ENCODE results near the gene UNC5CL. TPM values are rescaled to one million over a fixed set of nuclear protein-coding genes. Genes with fewer than 3 reads are reported as not detected.

UNC5CL gene
- total and polyA plus RNA-seq, 2 donors (not counting 1 experiment from before 2014, with no cell fraction given), result 4.5 to 4.7 TPM

- DNase-seq (no peak), ATAC-seq (ENCODE audit: low read depth) (no peak)
- Histone ChIP-seq H3K36me3 (replicated peaks in 1 of 2; ENCODE audit: control extremely low read depth in 1 of 2, control insufficient read depth in 1 of 2, extremely low read depth in 1 of 2, insufficient read depth in 2 of 2, low read length in 1 of 2) (peaks cover 0 to 2% of the 10 kb centered on the region in 2 experiments), H3K9me3 (ENCODE audit: control extremely low read depth in 1 of 3, control insufficient read depth in 2 of 3, insufficient read depth in 1 of 3, low read length in 2 of 3) (no peaks in the 10 kb centered on the region), H3K4me2 (replicated peaks; ENCODE audit: low read depth, low read length, poor library complexity, severe bottlenecking) (no peak overlapping the region), H4K20me1 (ENCODE audit: control insufficient read depth, insufficient read depth, low read length, poor library complexity, severe bottlenecking) (no peaks in the 10 kb centered on the region), H3K4me1 (ENCODE audit: control insufficient read depth in 2 of 2, insufficient read depth in 2 of 2, low read length in 2 of 2) (peaks cover 16 to 20% of the 10 kb centered on the region in 2 donors), H3K9ac (ENCODE audit: low read length) (no peak overlapping the region), H3K79me2 (ENCODE audit: control insufficient read depth, insufficient read depth, low read length) (no peaks in the 10 kb centered on the region), H2AFZ (ENCODE audit: insufficient read depth, low read depth, low read length, poor library complexity, severe bottlenecking) (no peak overlapping the region), H3K27ac (ENCODE audit: low read length in 2 of 2) (no peak overlapping the region), H3K27me3 (replicated peaks in 1 of 4; ENCODE audit: control extremely low read depth in 1 of 4, control insufficient read depth in 3 of 4, insufficient read depth in 4 of 4, low read length in 3 of 4) (no peaks in the 10 kb centered on the region), H3K4me3 (ENCODE audit: control extremely low read depth in 1 of 5, extremely low read depth in 1 of 5, insufficient read depth in 1 of 5, low read depth in 2 of 5, low read length in 4 of 5) (no peak overlapping the region)
- H3K4me3 Mint-ChIP-seq, result no peak overlapping the region
- H3K9me3 Mint-ChIP-seq (ENCODE audit: insufficient read depth), result no peaks in the 10 kb centered on the region
- no peak overlapping the region for H3K27ac Mint-ChIP-seq
- no peak for TF ChIP-seq EZH2 (IDR thresholded peaks at IDR 0.05; ENCODE audit: borderline replicate concordance, insufficient read depth, low read depth, low read length, poor library complexity, severe bottlenecking)
- TF ChIP-seq CTCF (IDR thresholded peaks at IDR 0.05), result no peak
- intact Hi-C loops (cut with micrococcal nuclease), result no loop called here
- ChIA-PET CTCF (interaction anchor here (1.6 kb wide), 1 partner anchor 10 kb away, joined by 7 read pairs; the partner anchor contains the start of gene UNC5CL), POLR2A (no interaction called here)
- peaks cover 21% of the 10 kb centered on the region for H3K4me1 Mint-ChIP-seq
- H3K27me3 Mint-ChIP-seq, result no peaks in the 10 kb centered on the region
- 95% methylated on average over 5 of the region's 7 CpGs for whole genome bisulfite sequencing (ENCODE audit: insufficient coverage)
Observed at GRCh38 chr6:41049955-41050354, 10.9 kb upstream of the UNC5CL start.

DNA sequence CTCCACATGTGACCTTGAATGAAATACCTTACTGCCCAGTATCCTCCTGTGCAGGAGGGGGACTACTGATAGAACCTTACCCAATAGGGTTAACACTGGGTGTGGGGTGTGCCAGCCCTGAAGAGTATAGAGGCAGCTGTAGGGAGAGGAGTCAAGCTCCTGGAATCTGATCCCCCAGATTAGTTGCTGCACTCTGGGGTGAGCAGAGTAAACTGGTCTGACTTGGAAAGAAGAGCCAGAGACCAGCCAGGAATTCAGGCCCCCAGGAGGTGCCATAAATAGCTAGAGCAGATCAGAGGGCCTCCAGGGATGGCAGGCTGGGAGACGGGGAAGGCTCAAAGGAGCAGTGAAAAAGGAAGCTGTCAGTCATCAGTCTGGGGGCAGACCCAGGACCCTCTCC lies 10.5 kb upstream of the UNC5CL start:
- ChIA-PET POLR2A (no interaction called here), CTCF (interaction anchor here (1.6 kb wide), 1 partner anchor 10 kb away, joined by 7 read pairs; the partner anchor contains the start of gene UNC5CL)
- Histone ChIP-seq H3K9me3 (ENCODE audit: control extremely low read depth in 1 of 3, control insufficient read depth in 2 of 3, insufficient read depth in 1 of 3, low read length in 2 of 3) (no peaks in the 10 kb centered on the region), H3K4me2 (replicated peaks; ENCODE audit: low read depth, low read length, poor library complexity, severe bottlenecking) (no peak overlapping the region), H3K79me2 (ENCODE audit: control insufficient read depth, insufficient read depth, low read length) (no peaks in the 10 kb centered on the region), H2AFZ (ENCODE audit: insufficient read depth, low read depth, low read length, poor library complexity, severe bottlenecking) (no peak overlapping the region), H4K20me1 (ENCODE audit: control insufficient read depth, insufficient read depth, low read length, poor library complexity, severe bottlenecking) (no peaks in the 10 kb centered on the region), H3K9ac (ENCODE audit: low read length) (no peak overlapping the region), H3K4me3 (ENCODE audit: control extremely low read depth in 1 of 5, extremely low read depth in 1 of 5, insufficient read depth in 1 of 5, low read depth in 2 of 5, low read length in 4 of 5) (no peak overlapping the region), H3K36me3 (replicated peaks in 1 of 2; ENCODE audit: control extremely low read depth in 1 of 2, control insufficient read depth in 1 of 2, extremely low read depth in 1 of 2, insufficient read depth in 2 of 2, low read length in 1 of 2) (peaks cover 0 to 2% of the 10 kb centered on the region in 2 experiments), H3K27ac (ENCODE audit: low read length in 2 of 2) (no peak overlapping the region), H3K4me1 (ENCODE audit: control insufficient read depth in 2 of 2, insufficient read depth in 2 of 2, low read length in 2 of 2) (peaks cover 16 to 20% of the 10 kb centered on the region in 2 donors), H3K27me3 (replicated peaks in 1 of 4; ENCODE audit: control extremely low read depth in 1 of 4, control insufficient read depth in 3 of 4, insufficient read depth in 4 of 4, low read length in 3 of 4) (no peaks in the 10 kb centered on the region)
- H3K9me3 Mint-ChIP-seq (ENCODE audit: insufficient read depth), result no peaks in the 10 kb centered on the region
- no peak overlapping the region for H3K27ac Mint-ChIP-seq
- TF ChIP-seq CTCF (IDR thresholded peaks at IDR 0.05), result no peak
- no peak for TF ChIP-seq EZH2 (IDR thresholded peaks at IDR 0.05; ENCODE audit: borderline replicate concordance, insufficient read depth, low read depth, low read length, poor library complexity, severe bottlenecking)
- no peak overlapping the region for H3K4me3 Mint-ChIP-seq
- intact Hi-C loops (cut with micrococcal nuclease), result no loop called here
- H3K4me1 Mint-ChIP-seq, result peaks cover 19% of the 10 kb centered on the region
- DNase-seq (no peak), ATAC-seq (ENCODE audit: low read depth) (no peak)
- 56% methylated on average over 1 of the region's 1 CpG for WGBS (ENCODE audit: insufficient coverage)
- no peaks in the 10 kb centered on the region for H3K27me3 Mint-ChIP-seq
